Adrenal gland (tissue), 12 donors: ENCODE results near the gene OR2A25. TPM values are rescaled to one million over a fixed set of nuclear protein-coding genes. Genes with fewer than 3 reads are reported as not detected.

ENCODE experiments used
- DNase-seq, 7 donors: peaks; one replicate each; pipeline ENCODE4 v3.0.0-alpha.2; 2019 to 2020
- H3K27ac ChIP-seq, 5 donors: fragments of 200-600 bp; sonication (generic) in 4 of 5; 1 replicate in 3 of 5; 2 replicates in 2 of 5; pipeline versions ENCODE4 v1.5.1 to v1.8.0; 2016 to 2020; ENCODE audit warnings: mild to moderate bottlenecking in 1 of 5
- H3K27me3 ChIP-seq: fragments of 200-600 bp; 2 replicates; pipeline ENCODE4 v1.8.0; 2021
- H3K36me3 ChIP-seq, 2 donors: fragments of 200-600 bp; replicated peaks in 1 of 2; 1 replicate in 1 of 2; 2 replicates in 1 of 2; pipeline versions ENCODE4 v1.5.1 to v1.8.0; 2018 to 2022
- H3K4me1 ChIP-seq, 2 donors: fragments of 200-600 bp; replicated peaks in 1 of 2; 1 replicate in 1 of 2; 2 replicates in 1 of 2; pipeline versions ENCODE4 v1.5.1 to v1.8.0; 2018 to 2021
- H3K4me3 ChIP-seq, 4 donors: fragments of 200-600 bp; sonication (generic) in 3 of 4; one replicate each; pipeline ENCODE4 v1.5.1; 2016 to 2018
- H3K9me3 ChIP-seq, 3 donors: fragments of 200-600 bp; sonication (generic) in 1 of 3; replicated peaks in 1 of 3; 1 replicate in 2 of 3; 2 replicates in 1 of 3; pipeline versions ENCODE4 v1.5.1 to v1.8.0; 2016 to 2021
- CTCF ChIP-seq, 6 experiments: fragments of 450-650 bp in 4 of 6; fragments of 200-600 bp in 2 of 6; sonication (generic) in 1 of 6; IDR thresholded peaks; 1 replicate in 5 of 6; 2 replicates in 1 of 6; pipeline versions ENCODE4 v1.5.1 to v1.8.0; 2016 to 2021; ENCODE audit warnings: antibody characterized with exemption in 6 of 6, mild to moderate bottlenecking in 2 of 6, moderate library complexity in 1 of 6
- POLR2A ChIP-seq, 2 donors: fragments of 450-650 bp; IDR thresholded peaks; one replicate each; pipeline ENCODE4 v1.6.1; 2017; ENCODE audit warnings: antibody characterized with exemption in 2 of 2, mild to moderate bottlenecking in 2 of 2, moderate library complexity in 1 of 2
- WGBS, 4 donors: extraction: QIAGEN DNeasy Blood & Tissue Kit in 2 of 4; methylation state at CpG; one replicate each; pipeline versions ENCODE4 v1.1.5 to v1.1.7; 2013 to 2017; 5-methylcytosine and 5-hydroxymethylcytosine counted together
- intact Hi-C, 2 donors: fragments of 100-400 bp; cut with DNase I; formaldehyde crosslinking; loops; one replicate each; pipeline versions ENCODE4 v1.14.1 to v1.15.0; 2022 to 2023
- polyA plus RNA-seq, 3 donors: library from polyadenylated mRNA; stranded (reverse); fragments of 200-250 nt in 2 of 3; fragments of 350-450 nt in 1 of 3; fragmentation: Illumina TruSeq in 1 of 3; extraction: RNeasy Lipid Tissue Mini Kit (QIAGEN cat#74804) in 1 of 3; gene quantifications; one replicate each; pipeline ENCODE4 v1.2.3, GENCODE V29; 2013 to 2014
- total RNA-seq, 9 donors: library from RNA; depleted of rRNA in 4 of 9; stranded (reverse); fragments of >200 nt in 4 of 9; fragments of 120-200 nt in 1 of 9; fragmentation: NEBNext Ultra II Directional in 1 of 9; extraction: Animal tissue kit (Norgen Biotek cat#: 25700) in 1 of 9; gene quantifications; one replicate each; pipeline versions ENCODE4 v1.1.0 to v1.2.4, GENCODE V29; 2013 to 2023
- donor health status: healthy with polysubstance abuse.
- donor health status: Bipolar disorder and iron deficiency.
- donor health status: DM: yes; HTN: yes; CAD: no.
- donor health status: DM: no; HTN: no; CAD: no.
- donor health status: DM: no; HTN: no; CAD: no.
- donor health status: DM: yes; HTN: yes; CAD: no.

Gene OR2A25
- total and polyA plus RNA-seq, 12 donors = not detected

- WGBS, 4 donors = 84 to 88% (median 88%) methylated on average over 3 of the region's 3 CpGs
- intact Hi-C loops = loop anchor here in 1 of 2 donors (5.0 kb wide), 1 partner anchor 292 kb away; no protein-coding TSS in a partner anchor
- Histone ChIP-seq H3K36me3 (no peaks in the 10 kb centered on the region), H3K4me3 (no peak overlapping the region), H3K27me3 (no peaks in the 10 kb centered on the region), H3K4me1 (peaks cover 24 to 33% of the 10 kb centered on the region in 2 donors), H3K9me3 (peaks cover 0 to 4% (median 0%) of the 10 kb centered on the region in 3 donors), H3K27ac (no peak overlapping the region)
- no peak for DNase-seq
- TF ChIP-seq CTCF (IDR thresholded peaks at IDR 0.05) (no peak), POLR2A (IDR thresholded peaks at IDR 0.05) (no peak)
Measured at GRCh38 chr7:144024213-144024612, 45.4 kb upstream of the OR2A25 start.

- 58 to 75% (median 63%) methylated on average over 4 of the region's 4 CpGs for WGBS, 4 donors
- Histone ChIP-seq H3K36me3 (no peaks in the 10 kb centered on the region), H3K9me3 (peaks cover 0 to 4% (median 0%) of the 10 kb centered on the region in 3 donors), H3K4me1 (peaks cover 3 to 14% of the 10 kb centered on the region in 2 donors), H3K27me3 (no peaks in the 10 kb centered on the region), H3K27ac (no peak overlapping the region), H3K4me3 (no peak overlapping the region)
- intact Hi-C loops = no loop called here
- DNase-seq = no peak
- TF ChIP-seq POLR2A (IDR thresholded peaks at IDR 0.05) (no peak), CTCF (IDR thresholded peaks at IDR 0.05) (no peak)
Measured at GRCh38 chr7:144026203-144026883, 43.3 kb upstream of the OR2A25 start.

GRCh38 chr7:144027070-144027469 is 42.5 kb upstream of the OR2A25 start:
- intact Hi-C loops = no loop called here
- no peak for DNase-seq
- peaks cover 0 to 6% of the 10 kb centered on the region in 2 donors for H3K4me1 ChIP-seq
- TF ChIP-seq POLR2A (IDR thresholded peaks at IDR 0.05) (no peak), CTCF (IDR thresholded peaks at IDR 0.05) (peak; percentile 27 to 87 (median 70))
- no peak overlapping the region for H3K4me3 ChIP-seq
- H3K9me3 ChIP-seq = peaks cover 0 to 4% (median 0%) of the 10 kb centered on the region in 3 donors
- 4 to 13% (median 6%) methylated on average over 3 of the region's 3 CpGs for WGBS, 4 donors
- H3K27me3 ChIP-seq = no peaks in the 10 kb centered on the region
- no peaks in the 10 kb centered on the region for H3K36me3 ChIP-seq
- H3K27ac ChIP-seq = peak overlapping the region in 2 of 5 donors; percentile 3 to 43

GRCh38 chr7:144027974-144028373 is 41.6 kb upstream of the OR2A25 start:
- Histone ChIP-seq H3K27me3 (no peaks in the 10 kb centered on the region), H3K36me3 (no peaks in the 10 kb centered on the region), H3K4me1 (peaks cover 0 to 6% of the 10 kb centered on the region in 2 donors), H3K4me3 (no peak overlapping the region), H3K9me3 (peaks cover 0 to 4% (median 0%) of the 10 kb centered on the region in 3 donors), H3K27ac (peak overlapping the region in 2 of 5 donors; percentile 3 to 43)
- intact Hi-C loops = no loop called here
- DNase-seq = no peak
- TF ChIP-seq CTCF (IDR thresholded peaks at IDR 0.05) = no peak
- no peak for TF ChIP-seq POLR2A (IDR thresholded peaks at IDR 0.05)
- WGBS, 4 donors = 26 to 42% (median 38%) methylated on average over 1 of the region's 1 CpG
